Suprapubic skin (tissue), 4 donors: ENCODE data around the gene MRPS30. TPM values are rescaled to one million over a fixed set of nuclear protein-coding genes. Genes with fewer than 3 reads are reported as not detected.
"Not testable (repeated sequence)": the region's sequence is repeated elsewhere in the genome, so short reads cannot be mapped to it uniquely, and the experiment has no call there.

ENCODE experiments used
- DNase-seq, 2 donors: peaks; one replicate each; pipeline ENCODE4 v3.0.0-alpha.2; 2019; ENCODE audit warnings: low spot score in 2 of 2
- H3K27ac ChIP-seq: fragments of 200-600 bp; sonication (generic); one replicate; pipeline ENCODE4 v1.5.1; 2019
- H3K27me3 ChIP-seq: fragments of 200-600 bp; sonication (generic); one replicate; pipeline ENCODE4 v1.5.1; 2019
- H3K36me3 ChIP-seq: fragments of 200-600 bp; sonication (generic); one replicate; pipeline ENCODE4 v1.5.1; 2019
- H3K4me1 ChIP-seq: fragments of 200-600 bp; sonication (generic); one replicate; pipeline ENCODE4 v1.5.1; 2019
- H3K4me3 ChIP-seq: fragments of 200-600 bp; sonication (generic); one replicate; pipeline ENCODE4 v1.5.1; 2019; ENCODE audit warnings: mild to moderate bottlenecking
- H3K9me3 ChIP-seq: fragments of 200-600 bp; sonication (generic); one replicate; pipeline ENCODE4 v1.5.1; 2019
- EP300 ChIP-seq: sonication (generic); formaldehyde crosslinking; IDR thresholded peaks from one replicate; pipeline ENCODE4 v1.6.1; 2017; ENCODE audit warnings: antibody characterized with exemption
- POLR2A ChIP-seq, 2 donors: fragments of 450-650 bp; IDR thresholded peaks; one replicate each; pipeline ENCODE4 v1.6.1; 2017; ENCODE audit warnings: antibody characterized with exemption in 2 of 2, mild to moderate bottlenecking in 2 of 2, moderate library complexity in 2 of 2
- POLR2AphosphoS5 ChIP-seq, 3 donors: sonication (generic); formaldehyde crosslinking; IDR thresholded peaks; one replicate each; pipeline ENCODE4 v1.6.1; 2017; ENCODE audit warnings: antibody characterized with exemption in 3 of 3
- whole genome bisulfite sequencing: methylation state at CpG from one replicate; pipeline ENCODE4 v1.1.5; 2018; 5-methylcytosine and 5-hydroxymethylcytosine counted together
- total RNA-seq, 4 donors: library from RNA; depleted of rRNA; stranded (reverse); fragments of >200 nt; gene quantifications; one replicate each; pipeline ENCODE4 v1.1.0, GENCODE V29; 2016
- TF ChIP-seq, protein P1 (sequence below), 2 donors: fragments of 200-600 bp in 1 of 2; fragments of 450-650 bp in 1 of 2; sonication (generic) in 1 of 2; IDR thresholded peaks; one replicate each; pipeline ENCODE4 v1.5.1; 2016 to 2019; ENCODE audit warnings: antibody characterized with exemption in 2 of 2, mild to moderate bottlenecking in 1 of 2, moderate library complexity in 1 of 2

The MRPS30 gene
- total RNA-seq, result 10 to 100 TPM; 60.0 to 79.5 (median 78.4) TPM

DNA sequence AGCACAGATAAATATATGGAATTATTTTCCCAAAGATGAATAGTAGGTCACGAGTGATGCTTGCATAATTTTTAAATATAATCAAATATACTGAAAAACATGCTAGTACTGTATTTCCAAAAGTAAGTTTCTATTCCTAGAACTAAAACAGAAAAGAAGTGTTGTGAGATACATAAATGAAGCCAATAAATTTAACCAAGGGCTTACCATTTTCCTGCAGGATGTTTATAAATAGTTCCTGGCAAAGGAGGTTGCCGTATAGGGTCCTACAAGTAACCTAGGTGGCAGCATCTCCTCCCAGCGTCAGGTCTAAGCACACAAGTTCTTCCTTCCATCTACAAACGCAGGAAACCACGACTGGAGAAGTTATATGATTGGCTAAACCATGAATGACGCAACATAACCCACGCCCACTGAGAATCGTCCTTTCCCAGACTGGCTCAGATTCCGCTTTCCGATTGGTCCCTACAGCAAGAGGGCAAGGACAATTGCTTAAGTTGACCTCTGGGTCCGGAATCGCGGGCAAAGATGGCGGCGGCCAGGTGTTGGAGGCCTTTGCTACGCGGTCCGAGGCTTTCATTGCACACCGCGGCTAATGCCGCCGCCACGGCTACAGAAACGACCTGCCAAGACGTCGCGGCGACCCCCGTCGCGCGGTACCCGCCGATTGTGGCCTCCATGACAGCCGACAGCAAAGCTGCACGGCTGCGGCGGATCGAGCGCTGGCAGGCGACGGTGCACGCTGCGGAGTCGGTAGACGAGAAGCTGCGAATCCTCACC is at the start of gene MRPS30:
TSS of gene MRPS30 (plus strand) at position 513 of the 780 bp plus-strand sequence. CDS start at position 529, 16 bp downstream.
- peak within 1 kb of the TSS; percentile 94 for H3K27ac ChIP-seq
- H3K27me3 ChIP-seq, result no peaks in the 10 kb centered on the region
- no peaks in the 10 kb centered on the region for H3K9me3 ChIP-seq
- H3K4me1 ChIP-seq, result peaks cover 27% of the 10 kb centered on the region
- DNase-seq, result peak; percentile 94 to 96
- peak within 1 kb of the TSS; percentile 100 for H3K4me3 ChIP-seq
- TF ChIP-seq POLR2AphosphoS5 (IDR thresholded peaks at IDR 0.05), result peak in 2 of 3 donors; percentile 67 to 77
- TF ChIP-seq POLR2A (IDR thresholded peaks at IDR 0.05), result peak in 1 of 2 donors; percentile 64
- no peak for TF ChIP-seq EP300
- TF ChIP-seq, protein P1, sequence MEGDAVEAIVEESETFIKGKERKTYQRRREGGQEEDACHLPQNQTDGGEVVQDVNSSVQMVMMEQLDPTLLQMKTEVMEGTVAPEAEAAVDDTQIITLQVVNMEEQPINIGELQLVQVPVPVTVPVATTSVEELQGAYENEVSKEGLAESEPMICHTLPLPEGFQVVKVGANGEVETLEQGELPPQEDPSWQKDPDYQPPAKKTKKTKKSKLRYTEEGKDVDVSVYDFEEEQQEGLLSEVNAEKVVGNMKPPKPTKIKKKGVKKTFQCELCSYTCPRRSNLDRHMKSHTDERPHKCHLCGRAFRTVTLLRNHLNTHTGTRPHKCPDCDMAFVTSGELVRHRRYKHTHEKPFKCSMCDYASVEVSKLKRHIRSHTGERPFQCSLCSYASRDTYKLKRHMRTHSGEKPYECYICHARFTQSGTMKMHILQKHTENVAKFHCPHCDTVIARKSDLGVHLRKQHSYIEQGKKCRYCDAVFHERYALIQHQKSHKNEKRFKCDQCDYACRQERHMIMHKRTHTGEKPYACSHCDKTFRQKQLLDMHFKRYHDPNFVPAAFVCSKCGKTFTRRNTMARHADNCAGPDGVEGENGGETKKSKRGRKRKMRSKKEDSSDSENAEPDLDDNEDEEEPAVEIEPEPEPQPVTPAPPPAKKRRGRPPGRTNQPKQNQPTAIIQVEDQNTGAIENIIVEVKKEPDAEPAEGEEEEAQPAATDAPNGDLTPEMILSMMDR (IDR thresholded peaks at IDR 0.05), result no peak
- H3K36me3 ChIP-seq, result peaks cover 10% of the 10 kb centered on the region
- WGBS, result 2% methylated on average over 15 of the region's 47 CpGs

DNA sequence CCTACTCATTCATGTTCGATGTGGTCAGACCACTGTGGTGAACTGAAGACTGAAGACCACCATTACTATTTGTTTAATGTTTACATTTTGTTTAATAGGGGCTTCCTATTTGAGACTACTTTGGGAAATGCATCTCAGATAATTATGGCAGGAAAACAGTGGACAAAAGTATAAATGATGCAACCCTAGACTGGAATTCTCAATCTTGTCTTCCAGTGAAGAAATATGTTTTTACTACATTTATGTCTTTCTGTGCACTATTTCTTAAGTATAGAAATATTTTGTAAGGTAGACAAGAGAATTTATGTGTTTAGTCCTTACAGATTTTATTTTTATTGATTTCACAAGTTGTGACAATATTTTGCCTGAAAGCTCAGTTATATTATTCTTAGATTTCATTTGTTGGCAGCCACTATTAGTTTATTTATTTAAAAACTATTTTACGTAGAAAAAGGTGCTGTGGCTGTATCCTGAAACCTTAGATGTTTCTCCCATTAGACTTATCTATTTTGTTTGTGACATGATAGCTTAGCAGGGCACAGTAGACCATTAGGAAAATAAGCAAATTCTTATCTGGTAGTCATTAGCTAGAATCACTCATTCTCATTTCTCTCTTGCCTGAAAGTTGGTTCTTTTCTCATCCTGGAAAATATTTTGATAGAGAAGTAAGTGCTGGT is 39.4 kb upstream of the MRPS30 start:
- no peak for DNase-seq
- Histone ChIP-seq H3K4me3 (no peak overlapping the region), H3K4me1 (no peaks in the 10 kb centered on the region), H3K9me3 (no peaks in the 10 kb centered on the region), H3K36me3 (no peaks in the 10 kb centered on the region), H3K27me3 (no peaks in the 10 kb centered on the region), H3K27ac (no peak overlapping the region)
- 78% methylated on average over 2 of the region's 2 CpGs for WGBS
- no peak for TF ChIP-seq POLR2A (IDR thresholded peaks at IDR 0.05)

DNA sequence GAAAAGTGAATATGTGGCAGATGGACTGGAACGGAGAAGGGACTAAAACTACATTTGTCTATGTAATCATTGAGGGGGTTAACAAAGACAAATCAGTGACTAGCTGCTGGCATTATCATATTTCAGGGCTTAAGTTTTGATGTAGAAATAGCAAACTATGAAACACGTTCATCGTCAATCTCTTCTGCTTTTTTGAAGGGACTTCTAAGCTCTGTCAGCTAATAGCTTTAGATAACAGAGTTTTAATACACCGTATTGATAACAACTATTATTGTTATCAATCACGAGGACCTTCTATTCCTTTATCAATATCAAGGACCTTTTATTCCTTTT is 38.9 kb upstream of the MRPS30 start:
- DNase-seq, result no peak
- H3K9me3 ChIP-seq, result no peaks in the 10 kb centered on the region
- H3K4me1 ChIP-seq, result no peaks in the 10 kb centered on the region
- no peaks in the 10 kb centered on the region for H3K36me3 ChIP-seq
- no peaks in the 10 kb centered on the region for H3K27me3 ChIP-seq
- no peak overlapping the region for H3K4me3 ChIP-seq
- no peak overlapping the region for H3K27ac ChIP-seq
- WGBS, result 83% methylated on average over 5 of the region's 5 CpGs
- TF ChIP-seq POLR2AphosphoS5 (IDR thresholded peaks at IDR 0.05), result no peak
- no peak for TF ChIP-seq EP300
- TF ChIP-seq, protein P1 (IDR thresholded peaks at IDR 0.05), result no peak
- no peak for TF ChIP-seq POLR2A (IDR thresholded peaks at IDR 0.05)

DNA sequence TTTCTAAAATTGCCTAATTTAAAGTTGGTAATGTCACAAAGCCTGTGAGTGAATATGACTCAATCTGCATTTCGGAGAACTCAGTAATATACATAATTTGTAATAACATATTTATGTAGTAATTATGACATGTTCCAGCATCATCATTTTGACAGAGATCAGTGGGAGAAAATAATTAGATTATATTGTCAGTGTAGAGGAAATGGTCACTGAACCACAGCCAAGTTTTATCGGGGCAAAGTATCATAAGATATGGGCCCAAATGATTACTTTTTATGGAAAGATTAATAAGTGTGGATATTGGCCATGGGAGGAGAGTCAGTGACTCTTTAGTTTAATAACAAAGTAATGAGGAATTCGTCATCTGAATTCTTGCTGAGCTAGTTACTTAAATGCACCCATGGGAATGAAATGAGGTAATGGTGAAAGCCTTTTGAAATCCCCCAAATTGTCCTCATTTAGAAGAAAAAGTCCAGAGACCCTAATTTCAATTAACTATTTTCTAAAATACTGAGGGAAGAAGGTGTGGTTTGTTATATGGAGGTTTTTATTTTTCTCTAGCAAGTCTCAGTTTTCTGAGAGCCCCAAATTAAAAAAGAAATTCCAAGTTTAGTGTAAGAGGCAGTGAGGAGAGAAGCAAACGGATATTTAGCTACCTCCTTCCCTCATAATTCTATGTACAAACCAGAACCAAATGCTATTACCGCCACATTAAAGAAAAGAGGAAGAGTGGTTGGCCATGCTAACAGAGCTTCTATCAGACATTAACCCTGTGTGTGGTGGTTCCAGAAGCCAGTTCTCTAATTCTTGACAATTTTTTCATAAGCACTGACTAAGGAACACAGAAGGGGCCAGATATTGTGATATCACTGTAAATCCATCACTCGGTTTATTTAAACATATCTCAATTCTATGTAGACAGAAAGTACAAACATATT is 37.7 kb upstream of the MRPS30 start:
- WGBS, result 51% methylated on average over 6 of the region's 6 CpGs
- Histone ChIP-seq H3K4me1 (no peaks in the 10 kb centered on the region), H3K9me3 (no peaks in the 10 kb centered on the region), H3K27ac (no peak overlapping the region), H3K36me3 (no peaks in the 10 kb centered on the region), H3K4me3 (no peak overlapping the region), H3K27me3 (no peaks in the 10 kb centered on the region)
- TF ChIP-seq, protein P1 (IDR thresholded peaks at IDR 0.05), result no peak
- TF ChIP-seq POLR2AphosphoS5 (IDR thresholded peaks at IDR 0.05) (no peak), POLR2A (IDR thresholded peaks at IDR 0.05) (no peak), EP300 (no peak)
- no peak for DNase-seq

DNA sequence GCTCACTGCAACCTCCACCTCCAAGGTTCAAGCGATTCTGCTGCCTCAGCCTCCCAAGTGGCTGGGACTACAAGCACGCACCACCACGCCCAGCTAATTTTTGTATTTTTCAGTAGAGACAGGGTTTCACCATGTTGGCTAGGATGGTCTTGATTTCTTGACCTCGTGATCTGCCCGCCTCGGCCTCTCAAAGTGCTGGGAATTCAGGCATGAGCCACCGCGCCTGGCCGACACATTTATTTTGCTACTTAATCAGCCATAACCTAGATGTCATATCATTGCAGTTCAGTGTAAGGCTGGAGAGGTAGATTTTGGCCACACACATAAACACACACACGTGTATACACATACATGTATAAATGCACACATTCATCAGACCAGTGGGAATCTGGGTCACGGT is 36.4 kb upstream of the MRPS30 start:
- not testable (repeated sequence) for H3K4me1 ChIP-seq, DNase-seq, H3K27me3 ChIP-seq, H3K4me3 ChIP-seq, H3K9me3 ChIP-seq, H3K27ac ChIP-seq, H3K36me3 ChIP-seq
- 90% methylated on average over 11 of the region's 11 CpGs for WGBS
